Heart left ventricle (tissue), 16 donors: ENCODE data around the gene TANGO2. TPM values are rescaled to one million over a fixed set of nuclear protein-coding genes. Genes with fewer than 3 reads are reported as not detected.

Experiments used
- ATAC-seq, 4 donors: fragments of 200-7000 bp; cut with Tn5 transposase; one replicate each; pipeline ENCODE4 v1.9.1; 2020 to 2022; ENCODE audit warnings: moderate library complexity in 4 of 4, mild to moderate bottlenecking in 3 of 4, moderate number of reproducible peaks in 1 of 4
- DNase-seq, 5 donors: peaks; one replicate each; pipeline ENCODE4 v3.0.0-alpha.2; 2020
- H3K27ac ChIP-seq, 12 donors: fragments of 200-600 bp; sonication (generic) in 4 of 12; one replicate each; pipeline versions ENCODE4 v1.5.0 to v1.8.0; 2016 to 2022; ENCODE audit warnings: mild to moderate bottlenecking in 2 of 12
- H3K27me3 ChIP-seq, 9 donors: fragments of 200-600 bp; sonication (generic) in 2 of 9; one replicate each; pipeline versions ENCODE4 v1.5.1 to v1.8.0; 2016 to 2022; ENCODE audit warnings: mild to moderate bottlenecking in 3 of 9
- H3K36me3 ChIP-seq, 9 donors: fragments of 200-600 bp; sonication (generic) in 2 of 9; one replicate each; pipeline versions ENCODE4 v1.5.0 to v1.8.0; 2018 to 2022; ENCODE audit warnings: mild to moderate bottlenecking in 2 of 9
- H3K4me1 ChIP-seq, 12 donors: fragments of 200-600 bp; sonication (generic) in 4 of 12; one replicate each; pipeline versions ENCODE4 v1.5.0 to v1.8.0; 2016 to 2022; ENCODE audit warnings: mild to moderate bottlenecking in 3 of 12
- H3K4me3 ChIP-seq, 12 donors: fragments of 200-600 bp; sonication (generic) in 4 of 12; one replicate each; pipeline versions ENCODE4 v1.5.0 to v1.8.0; 2017 to 2022; ENCODE audit warnings: mild to moderate bottlenecking in 9 of 12, moderate library complexity in 4 of 12
- H3K9me3 ChIP-seq, 12 donors: fragments of 200-600 bp; sonication (generic) in 4 of 12; one replicate each; pipeline versions ENCODE4 v1.5.0 to v1.8.0; 2016 to 2022; ENCODE audit warnings: mild to moderate bottlenecking in 1 of 12
- CTCF ChIP-seq, 12 donors: fragments of 200-600 bp; sonication (generic) in 4 of 12; IDR thresholded peaks; one replicate each; pipeline versions ENCODE4 v1.5.0 to v1.8.0; 2018 to 2022; ENCODE audit warnings: antibody characterized with exemption in 12 of 12, mild to moderate bottlenecking in 5 of 12
- POLR2A ChIP-seq, 2 donors: fragments of 450-650 bp; IDR thresholded peaks; one replicate each; pipeline ENCODE4 v1.6.1; 2017; ENCODE audit warnings: antibody characterized with exemption in 2 of 2, mild to moderate bottlenecking in 2 of 2, moderate library complexity in 2 of 2
- WGBS, 4 donors: extraction: QIAGEN DNeasy Blood & Tissue Kit in 2 of 4; methylation state at CpG; one replicate each; pipeline versions ENCODE4 v1.1.5 to v1.1.7; 2013 to 2018; 5-methylcytosine and 5-hydroxymethylcytosine counted together
- intact Hi-C, 10 donors: fragments of 100-400 bp; cut with DNase I; formaldehyde crosslinking; loops; one replicate each; pipeline versions ENCODE4 v1.11.1 to v1.14.2; 2022
- polyA plus RNA-seq, 2 donors: library from polyadenylated mRNA; stranded (reverse); fragments of 200-250 nt; gene quantifications; one replicate each; pipeline ENCODE4 v1.2.3, GENCODE V29; 2013
- total RNA-seq, 9 donors: library from RNA; depleted of rRNA in 2 of 9; stranded (reverse); fragments of >200 nt in 2 of 9; fragmentation: NEBNext Ultra II Directional in 3 of 9; extraction: Animal tissue kit (Norgen Biotek cat#: 25700) in 3 of 9; gene quantifications; one replicate each; pipeline versions ENCODE4 v1.1.0 to v1.2.4, GENCODE V29; 2016 to 2023
- donor health status: ischemic (EF 13 %, LVEDD 7.1; RV severe dilation, severe dysfunction).
- donor health status: healthy with polysubstance abuse.
- donor health status: DM: no; HTN: yes; CAD: no.
- donor health status: DM: no; HTN: no; CAD: no.
- donor health status: ischemic (EF 25% LVEDD 6.9; RV normal size, moderate dysfunction).
- donor health status: ischemic (EF 25% LVEDD 5.7; RV mildly dilated, moderate dysfunction).
- donor health status: healthy.
- donor health status: DM: yes; HTN: yes; CAD: no.
- donor health status: ischemic (EF 35%, LVEDD 5.7; RV mildly dilated, moderate dysfunction).
- donor health status: nonischemic (EF 11% LVEDD 7.7; RV severe dilation, severe dysfunction).
- donor health status: DM: yes; HTN: yes; CAD: no.
- donor health status: PGD.
- donor health status: ischemic (EF 29% LVEDD 5.4; RV normal size, mild dysfunction).
- donor health status: nonischemic (EF 23%, LVEDD 6.1; RV moderate dilation, normal function).

TANGO2 gene
- total and polyA plus RNA-seq, 11 donors = 51.3 to 341 (median 63.0) TPM

- ATAC-seq (no peak), DNase-seq (peak in 2 of 5 donors; percentile 10 to 20)
- Histone ChIP-seq H3K9me3 (no peaks in the 10 kb centered on the region), H3K4me3 (no peak overlapping the region), H3K36me3 (peaks cover 7 to 81% (median 77%) of the 10 kb centered on the region in 9 donors), H3K4me1 (peaks cover 2 to 29% (median 17%) of the 10 kb centered on the region in 12 donors), H3K27ac (no peak overlapping the region), H3K27me3 (no peaks in the 10 kb centered on the region)
- WGBS, 4 donors = 87 to 91% (median 88%) methylated on average over 7 to 8 of the region's 8 CpGs
- intact Hi-C loops = loop anchor here in 2 of 10 donors (10.0 kb wide), 2 partner anchors 53 to 123 kb away; no protein-coding TSS in a partner anchor
- TF ChIP-seq POLR2A (IDR thresholded peaks at IDR 0.05) = no peak
- TF ChIP-seq CTCF (IDR thresholded peaks at IDR 0.05) = no peak
Observed at GRCh38 chr22:20088263-20088648, 67.3 kb downstream of the TANGO2 start.

GRCh38 chr22:20089226-20089976 lies 68.5 kb downstream of the TANGO2 start:
- no peak overlapping the region for H3K4me3 ChIP-seq
- no peaks in the 10 kb centered on the region for H3K9me3 ChIP-seq
- no peak overlapping the region for H3K27ac ChIP-seq
- peaks cover 7 to 93% (median 89%) of the 10 kb centered on the region in 9 donors for H3K36me3 ChIP-seq
- DNase-seq (peak in 2 of 5 donors; percentile 13 to 15), ATAC-seq (no peak)
- TF ChIP-seq POLR2A (IDR thresholded peaks at IDR 0.05) = no peak
- TF ChIP-seq CTCF (IDR thresholded peaks at IDR 0.05) = no peak
- H3K27me3 ChIP-seq = no peaks in the 10 kb centered on the region
- intact Hi-C loops = loop anchor here in 2 of 10 donors (10.0 kb wide), 2 partner anchors 55 to 125 kb away; no protein-coding TSS in a partner anchor
- 85 to 90% (median 89%) methylated on average over 16 to 17 of the region's 17 CpGs for WGBS, 4 donors
- H3K4me1 ChIP-seq = peaks cover 0 to 26% (median 11%) of the 10 kb centered on the region in 12 donors

- 92 to 97% (median 93%) methylated on average over 11 of the region's 11 CpGs for WGBS, 4 donors
- peak overlapping the region in 1 of 12 donors; percentile 30 for H3K27ac ChIP-seq
- peaks cover 7 to 100% (median 96%) of the 10 kb centered on the region in 9 donors for H3K36me3 ChIP-seq
- ATAC-seq (no peak), DNase-seq (peak in 2 of 5 donors; percentile 7 to 9)
- no peak for TF ChIP-seq CTCF (IDR thresholded peaks at IDR 0.05)
- no peak for TF ChIP-seq POLR2A (IDR thresholded peaks at IDR 0.05)
- no peak overlapping the region for H3K4me3 ChIP-seq
- H3K27me3 ChIP-seq = no peaks in the 10 kb centered on the region
- H3K4me1 ChIP-seq = peaks cover 0 to 19% (median 4%) of the 10 kb centered on the region in 12 donors
- no peaks in the 10 kb centered on the region for H3K9me3 ChIP-seq
- intact Hi-C loops = loop anchor here in 2 of 10 donors (5.0 to 10.0 kb wide), 3 partner anchors 55 to 125 kb away; partner anchors contain the start of gene TANGO2 (in 1 of the 2)
Observed at GRCh38 chr22:20089977-20090729, 69.2 kb downstream of the TANGO2 start.
